ENCODE measurements around the gene ASPN.

- TF ChIP-seq CTCF (IDR thresholded peaks at IDR 0.05; ENCODE audit: poor library complexity), result no peak
- no peak for TF ChIP-seq EZH2 (IDR thresholded peaks at IDR 0.05; ENCODE audit: borderline replicate concordance)
Measured at GRCh38 chr9:92527832-92528521, 45.7 kb upstream of the ASPN start.

All from hepatocyte (in vitro differentiated cells).